Heart left ventricle (tissue), 16 donors: Measurements from ENCODE around the gene TRPV3. TPM values are rescaled to one million over a fixed set of nuclear protein-coding genes. Genes with fewer than 3 reads are reported as not detected.

ENCODE experiments used
- ATAC-seq, 4 donors: fragments of 200-7000 bp; cut with Tn5 transposase; one replicate each; pipeline ENCODE4 v1.9.1; 2020 to 2022; ENCODE audit warnings: moderate library complexity in 4 of 4, mild to moderate bottlenecking in 3 of 4, moderate number of reproducible peaks in 1 of 4
- DNase-seq, 5 donors: peaks; one replicate each; pipeline ENCODE4 v3.0.0-alpha.2; 2020
- H3K27ac ChIP-seq, 12 donors: fragments of 200-600 bp; sonication (generic) in 4 of 12; one replicate each; pipeline versions ENCODE4 v1.5.0 to v1.8.0; 2016 to 2022; ENCODE audit warnings: mild to moderate bottlenecking in 2 of 12
- H3K27me3 ChIP-seq, 9 donors: fragments of 200-600 bp; sonication (generic) in 2 of 9; one replicate each; pipeline versions ENCODE4 v1.5.1 to v1.8.0; 2016 to 2022; ENCODE audit warnings: mild to moderate bottlenecking in 3 of 9
- H3K36me3 ChIP-seq, 9 donors: fragments of 200-600 bp; sonication (generic) in 2 of 9; one replicate each; pipeline versions ENCODE4 v1.5.0 to v1.8.0; 2018 to 2022; ENCODE audit warnings: mild to moderate bottlenecking in 2 of 9
- H3K4me1 ChIP-seq, 12 donors: fragments of 200-600 bp; sonication (generic) in 4 of 12; one replicate each; pipeline versions ENCODE4 v1.5.0 to v1.8.0; 2016 to 2022; ENCODE audit warnings: mild to moderate bottlenecking in 3 of 12
- H3K4me3 ChIP-seq, 12 donors: fragments of 200-600 bp; sonication (generic) in 4 of 12; one replicate each; pipeline versions ENCODE4 v1.5.0 to v1.8.0; 2017 to 2022; ENCODE audit warnings: mild to moderate bottlenecking in 9 of 12, moderate library complexity in 4 of 12
- H3K9me3 ChIP-seq, 12 donors: fragments of 200-600 bp; sonication (generic) in 4 of 12; one replicate each; pipeline versions ENCODE4 v1.5.0 to v1.8.0; 2016 to 2022; ENCODE audit warnings: mild to moderate bottlenecking in 1 of 12
- POLR2A ChIP-seq, 2 donors: fragments of 450-650 bp; IDR thresholded peaks; one replicate each; pipeline ENCODE4 v1.6.1; 2017; ENCODE audit warnings: antibody characterized with exemption in 2 of 2, mild to moderate bottlenecking in 2 of 2, moderate library complexity in 2 of 2
- WGBS, 4 donors: extraction: QIAGEN DNeasy Blood & Tissue Kit in 2 of 4; methylation state at CpG; one replicate each; pipeline versions ENCODE4 v1.1.5 to v1.1.7; 2013 to 2018; 5-methylcytosine and 5-hydroxymethylcytosine counted together
- intact Hi-C, 10 donors: fragments of 100-400 bp; cut with DNase I; formaldehyde crosslinking; loops; one replicate each; pipeline versions ENCODE4 v1.11.1 to v1.14.2; 2022
- polyA plus RNA-seq, 2 donors: library from polyadenylated mRNA; stranded (reverse); fragments of 200-250 nt; gene quantifications; one replicate each; pipeline ENCODE4 v1.2.3, GENCODE V29; 2013
- total RNA-seq, 9 donors: library from RNA; depleted of rRNA in 2 of 9; stranded (reverse); fragments of >200 nt in 2 of 9; fragmentation: NEBNext Ultra II Directional in 3 of 9; extraction: Animal tissue kit (Norgen Biotek cat#: 25700) in 3 of 9; gene quantifications; one replicate each; pipeline versions ENCODE4 v1.1.0 to v1.2.4, GENCODE V29; 2016 to 2023
- TF ChIP-seq, protein P1 (sequence below), 12 donors: fragments of 200-600 bp; sonication (generic) in 4 of 12; IDR thresholded peaks; one replicate each; pipeline versions ENCODE4 v1.5.0 to v1.8.0; 2018 to 2022; ENCODE audit warnings: antibody characterized with exemption in 12 of 12, mild to moderate bottlenecking in 5 of 12
- donor health status: ischemic (EF 13 %, LVEDD 7.1; RV severe dilation, severe dysfunction).
- donor health status: healthy with polysubstance abuse.
- donor health status: DM: no; HTN: yes; CAD: no.
- donor health status: DM: no; HTN: no; CAD: no.
- donor health status: ischemic (EF 25% LVEDD 6.9; RV normal size, moderate dysfunction).
- donor health status: ischemic (EF 25% LVEDD 5.7; RV mildly dilated, moderate dysfunction).
- donor health status: healthy.
- donor health status: DM: yes; HTN: yes; CAD: no.
- donor health status: ischemic (EF 35%, LVEDD 5.7; RV mildly dilated, moderate dysfunction).
- donor health status: nonischemic (EF 11% LVEDD 7.7; RV severe dilation, severe dysfunction).
- donor health status: DM: yes; HTN: yes; CAD: no.
- donor health status: PGD.
- donor health status: ischemic (EF 29% LVEDD 5.4; RV normal size, mild dysfunction).
- donor health status: nonischemic (EF 23%, LVEDD 6.1; RV moderate dilation, normal function).

The TRPV3 gene
- total and polyA plus RNA-seq, 11 donors: 0.25 to 1.7 (median 0.77) TPM; not detected in 1

DNA sequence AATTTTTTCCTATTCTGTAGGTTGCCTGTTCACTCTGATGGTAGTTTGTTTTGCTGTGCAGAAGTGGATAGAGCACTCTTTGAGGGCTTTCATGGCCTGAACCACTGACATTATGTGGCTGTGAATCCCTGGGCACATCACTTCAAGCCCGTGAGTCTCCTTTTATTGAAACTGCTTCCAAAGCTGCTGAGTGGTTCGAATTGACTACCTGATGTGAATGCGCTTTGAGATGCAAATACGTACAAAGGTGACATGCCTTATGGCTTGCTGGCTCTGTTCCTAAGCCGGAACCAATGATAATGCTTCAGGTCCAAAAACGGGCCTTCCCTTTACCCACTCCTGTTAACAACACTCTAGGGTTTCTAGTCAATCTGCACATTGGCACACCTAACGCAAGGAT is 47.5 kb downstream of the TRPV3 start:
- ATAC-seq (no peak), DNase-seq (no peak)
- Histone ChIP-seq H3K27me3 (no peaks in the 10 kb centered on the region), H3K36me3 (no peaks in the 10 kb centered on the region), H3K9me3 (no peaks in the 10 kb centered on the region), H3K4me1 (peaks cover 0 to 31% (median 22%) of the 10 kb centered on the region in 12 donors), H3K4me3 (no peak overlapping the region), H3K27ac (no peak overlapping the region)
- TF ChIP-seq, protein P1, sequence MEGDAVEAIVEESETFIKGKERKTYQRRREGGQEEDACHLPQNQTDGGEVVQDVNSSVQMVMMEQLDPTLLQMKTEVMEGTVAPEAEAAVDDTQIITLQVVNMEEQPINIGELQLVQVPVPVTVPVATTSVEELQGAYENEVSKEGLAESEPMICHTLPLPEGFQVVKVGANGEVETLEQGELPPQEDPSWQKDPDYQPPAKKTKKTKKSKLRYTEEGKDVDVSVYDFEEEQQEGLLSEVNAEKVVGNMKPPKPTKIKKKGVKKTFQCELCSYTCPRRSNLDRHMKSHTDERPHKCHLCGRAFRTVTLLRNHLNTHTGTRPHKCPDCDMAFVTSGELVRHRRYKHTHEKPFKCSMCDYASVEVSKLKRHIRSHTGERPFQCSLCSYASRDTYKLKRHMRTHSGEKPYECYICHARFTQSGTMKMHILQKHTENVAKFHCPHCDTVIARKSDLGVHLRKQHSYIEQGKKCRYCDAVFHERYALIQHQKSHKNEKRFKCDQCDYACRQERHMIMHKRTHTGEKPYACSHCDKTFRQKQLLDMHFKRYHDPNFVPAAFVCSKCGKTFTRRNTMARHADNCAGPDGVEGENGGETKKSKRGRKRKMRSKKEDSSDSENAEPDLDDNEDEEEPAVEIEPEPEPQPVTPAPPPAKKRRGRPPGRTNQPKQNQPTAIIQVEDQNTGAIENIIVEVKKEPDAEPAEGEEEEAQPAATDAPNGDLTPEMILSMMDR (IDR thresholded peaks at IDR 0.05): no peak
- TF ChIP-seq POLR2A (IDR thresholded peaks at IDR 0.05): no peak
- 66 to 77% (median 69%) methylated on average over 6 to 7 of the region's 7 CpGs for WGBS, 4 donors
- intact Hi-C loops: loop anchor here in 1 of 10 donors (2.0 kb wide), 1 partner anchor 25 kb away; no protein-coding TSS in a partner anchor

DNA sequence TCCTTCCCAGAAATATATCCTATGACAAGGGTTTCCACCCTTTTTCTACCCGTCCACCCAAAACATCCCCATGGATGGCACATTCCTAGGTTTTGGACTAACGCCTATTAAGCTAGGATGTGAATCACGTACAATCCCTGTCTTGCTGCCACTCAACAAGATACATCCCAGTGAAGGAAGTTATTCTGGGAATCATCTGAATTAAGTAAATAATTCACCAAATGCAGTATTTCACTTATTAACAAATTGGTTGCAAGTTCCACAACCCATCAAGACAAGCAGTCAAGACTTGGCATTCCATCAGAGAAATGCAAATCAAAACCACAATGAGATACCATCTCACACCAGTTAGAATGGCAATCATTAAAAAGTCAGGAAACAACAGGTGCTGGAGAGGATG is 49.7 kb downstream of the TRPV3 start:
- no peak for DNase-seq
- TF ChIP-seq, protein P1 (IDR thresholded peaks at IDR 0.05): no peak
- TF ChIP-seq POLR2A (IDR thresholded peaks at IDR 0.05): no peak
- Histone ChIP-seq H3K27me3 (no peaks in the 10 kb centered on the region), H3K9me3 (no peaks in the 10 kb centered on the region), H3K27ac (no peak overlapping the region), H3K36me3 (no peaks in the 10 kb centered on the region), H3K4me1 (peaks cover 0 to 25% (median 13%) of the 10 kb centered on the region in 12 donors), H3K4me3 (no peak overlapping the region)
- no peak for ATAC-seq
- intact Hi-C loops: no loop called here
- 80 to 90% (median 84%) methylated on average over 3 of the region's 3 CpGs for whole genome bisulfite sequencing, 4 donors

DNA sequence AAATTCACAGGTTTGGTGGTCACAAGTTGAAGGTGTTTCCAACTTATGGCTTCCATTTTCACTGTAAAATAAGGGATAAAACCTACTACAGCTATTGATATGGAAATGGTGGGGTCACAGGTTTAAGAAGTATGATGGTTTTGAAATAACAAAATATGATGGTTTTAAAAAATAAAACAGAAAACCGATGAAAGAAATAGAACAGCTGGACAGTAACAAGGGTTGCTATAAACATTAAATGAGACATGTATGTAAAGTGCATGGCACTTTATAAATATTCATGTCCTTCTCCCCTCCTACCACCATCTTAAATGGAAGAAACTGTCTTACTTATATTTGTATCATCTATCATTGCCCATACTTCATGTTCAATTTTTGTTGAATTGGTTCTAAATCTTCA is 50.5 kb downstream of the TRPV3 start:
- 67 to 85% (median 74%) methylated on average over 1 of the region's 1 CpG for WGBS, 4 donors

DNA sequence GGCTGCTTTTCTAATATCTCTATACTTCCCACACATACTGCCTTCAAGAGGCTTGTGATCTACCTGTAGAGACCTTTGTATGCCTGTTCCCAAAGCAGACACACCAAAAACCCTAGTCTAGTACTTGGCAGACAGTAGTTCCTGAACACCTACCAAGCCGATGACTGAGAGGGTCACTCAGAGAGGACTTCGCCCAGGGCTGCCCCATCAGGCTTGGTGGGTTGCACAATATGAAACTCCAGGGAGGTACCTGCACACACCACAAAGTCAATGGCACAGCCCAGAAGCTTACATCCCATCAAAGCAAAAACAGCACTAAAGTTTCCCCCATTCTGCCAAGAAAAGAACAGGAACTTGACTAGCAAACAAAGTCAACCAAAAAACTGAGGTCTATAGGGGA is 51.6 kb downstream of the TRPV3 start:
- TF ChIP-seq, protein P1 (IDR thresholded peaks at IDR 0.05): no peak
- no peak for TF ChIP-seq POLR2A (IDR thresholded peaks at IDR 0.05)
- intact Hi-C loops: no loop called here
- Histone ChIP-seq H3K4me3 (no peak overlapping the region), H3K9me3 (peaks cover 0 to under 1% (median 0%) of the 10 kb centered on the region in 12 donors), H3K27ac (no peak overlapping the region), H3K4me1 (peaks cover 0 to 11% (median 0%) of the 10 kb centered on the region in 12 donors), H3K36me3 (no peaks in the 10 kb centered on the region), H3K27me3 (no peaks in the 10 kb centered on the region)
- no peak for ATAC-seq
- WGBS, 4 donors: 91 to 96% (median 93%) methylated on average over 2 of the region's 2 CpGs
- no peak for DNase-seq

More for the DNA sequence above, 50.5 kb downstream of the TRPV3 start:
- ATAC-seq (no peak), DNase-seq (no peak)
- no peak overlapping the region for H3K27ac ChIP-seq
- peaks cover 0 to 18% (median 7%) of the 10 kb centered on the region in 12 donors for H3K4me1 ChIP-seq
- H3K27me3 ChIP-seq: no peaks in the 10 kb centered on the region
- no peak overlapping the region for H3K4me3 ChIP-seq
- no peaks in the 10 kb centered on the region for H3K9me3 ChIP-seq
- intact Hi-C loops: no loop called here
- TF ChIP-seq, protein P1 (IDR thresholded peaks at IDR 0.05): no peak
- TF ChIP-seq POLR2A (IDR thresholded peaks at IDR 0.05): no peak
- H3K36me3 ChIP-seq: no peaks in the 10 kb centered on the region
